Activated CD4-positive, alpha-beta T cell treated with anti-CD3 and anti-CD28 coated beads, Interleukin-2, amount 10 ng/mL, durations not matched to agents 7 days and 5 days (primary cell): ENCODE data around the gene NAA35. TPM values are rescaled to one million over a fixed set of nuclear protein-coding genes. Genes with fewer than 3 reads are reported as not detected.
A peak's percentile ranks its signal among the peaks of the same experiment; 100 is the strongest.

ENCODE experiments used
- CTCF ChIA-PET: fragments of 350-600 bp; sonication (Branson Sonifier 250); formaldehyde crosslinking; loops from one replicate; lab custom pipeline; 2021; ENCODE audit warnings: antibody characterized with exemption; lab: Charles Lee
- POLR2A ChIA-PET: fragments of 350-600 bp; sonication (Branson Sonifier 250); formaldehyde crosslinking; loops from one replicate; lab custom pipeline; 2021; ENCODE audit warnings: antibody characterized with exemption; lab: Charles Lee
- DNase-seq: peaks from one replicate; pipeline ENCODE4 v3.0.0-alpha.2; 2020
- H3K27ac Mint-ChIP-seq: one replicate; pipeline ENCODE4 v1.8.0; 2021; ENCODE audit warnings: mild to moderate bottlenecking, moderate library complexity, mixed read lengths
- H3K27me3 Mint-ChIP-seq: one replicate; pipeline ENCODE4 v1.8.0; 2021; ENCODE audit warnings: mixed read lengths
- H3K36me3 Mint-ChIP-seq: one replicate; pipeline ENCODE4 v1.8.0; 2021; ENCODE audit warnings: low read depth, mixed read lengths
- H3K4me1 Mint-ChIP-seq: one replicate; pipeline ENCODE4 v1.8.0; 2021; ENCODE audit warnings: mixed read lengths
- H3K4me3 Mint-ChIP-seq: one replicate; pipeline ENCODE4 v1.8.0; 2021; ENCODE audit warnings: mild to moderate bottlenecking, moderate library complexity, mixed read lengths
- H3K9me3 Mint-ChIP-seq: one replicate; pipeline ENCODE4 v1.8.0; 2021; ENCODE audit warnings: mixed read lengths
- total RNA-seq, 2 experiments: library from RNA; stranded (reverse); gene quantifications; one replicate each; pipeline ENCODE4 v1.2.3, GENCODE V29; 2021

Gene NAA35
- total RNA-seq, 2 experiments from 2014 or later: 20.9 to 22.4 TPM

DNA sequence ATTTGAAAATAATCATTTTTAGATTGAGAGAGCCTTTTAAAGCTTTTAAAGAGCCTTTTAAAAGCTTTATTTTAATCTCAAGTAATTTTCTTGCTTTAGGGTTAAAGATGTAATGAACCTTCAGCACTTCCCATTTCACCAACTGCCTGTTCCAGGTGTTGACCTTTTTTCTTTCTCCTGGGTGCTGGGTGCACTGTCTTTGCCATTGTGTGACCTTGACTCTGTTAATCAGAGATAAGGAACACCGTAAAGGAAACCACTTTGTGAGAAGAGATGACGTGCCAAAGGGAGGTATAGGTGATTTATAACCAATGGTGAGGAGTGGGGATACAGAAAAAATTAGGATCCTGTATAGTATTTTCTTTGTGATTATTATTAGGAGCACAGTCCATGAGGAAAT is 68.2 kb downstream of the NAA35 start:
- peaks cover 50% of the 10 kb centered on the region for H3K36me3 Mint-ChIP-seq
- peaks cover 5% of the 10 kb centered on the region for H3K9me3 Mint-ChIP-seq
- DNase-seq: no peak
- no peaks in the 10 kb centered on the region for H3K27me3 Mint-ChIP-seq
- H3K4me3 Mint-ChIP-seq: no peak overlapping the region
- H3K27ac Mint-ChIP-seq: no peak overlapping the region
- CTCF ChIA-PET: interaction anchor here (0.6 to 1.1 kb wide), 4 partner anchors 29 to 253 kb away, joined by 3 to 5 read pairs (median 3); no protein-coding TSS in a partner anchor
- no peaks in the 10 kb centered on the region for H3K4me1 Mint-ChIP-seq
- POLR2A ChIA-PET: no interaction called here

DNA sequence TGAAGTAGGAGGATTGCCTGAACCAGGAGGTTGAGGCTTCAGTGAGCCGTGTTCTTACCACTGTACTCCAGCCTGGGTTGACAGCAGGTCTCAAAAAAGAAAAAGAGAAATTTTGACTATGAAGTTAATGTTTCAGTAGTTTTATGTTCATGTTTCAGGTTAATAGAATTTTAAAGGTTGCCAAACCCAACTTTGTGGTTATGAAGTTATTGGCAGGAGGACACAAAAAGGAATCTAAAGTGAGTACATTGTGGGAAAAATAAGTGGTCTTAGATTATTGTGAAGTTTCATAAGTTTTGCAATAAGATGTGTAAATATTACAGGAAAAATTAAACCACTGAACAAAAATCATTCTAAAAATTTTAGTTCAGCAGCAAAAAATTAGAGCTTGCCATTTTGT is 79.8 kb downstream of the NAA35 start:
- CTCF ChIA-PET: no interaction called here
- Mint-ChIP-seq H3K27ac (no peak overlapping the region), H3K27me3 (no peaks in the 10 kb centered on the region), H3K4me1 (peaks cover 26% of the 10 kb centered on the region), H3K4me3 (no peak overlapping the region), H3K9me3 (no peaks in the 10 kb centered on the region), H3K36me3 (peaks cover 62% of the 10 kb centered on the region)
- POLR2A ChIA-PET: no interaction called here
- no peak for DNase-seq

DNA sequence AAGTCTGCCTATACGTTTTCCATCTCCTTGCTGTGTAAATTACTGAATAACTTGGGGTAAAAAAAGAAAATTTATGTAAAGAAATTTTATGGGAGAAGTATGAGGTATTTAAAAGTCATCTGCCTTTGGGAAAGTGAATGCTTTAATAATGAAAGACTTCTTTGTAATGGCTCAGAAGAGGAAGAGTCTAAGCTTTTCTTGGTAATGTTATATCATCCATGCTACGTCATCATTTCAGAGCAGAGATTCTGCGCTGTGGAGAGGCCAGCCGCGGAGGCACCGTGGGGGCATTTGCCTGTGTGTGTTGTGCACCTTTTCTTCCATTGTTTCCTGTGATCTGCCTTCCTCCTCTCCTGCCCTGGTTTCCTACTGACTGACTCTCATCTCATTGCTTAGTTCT is 80.2 kb downstream of the NAA35 start:
- ChIA-PET CTCF (no interaction called here), POLR2A (no interaction called here)
- DNase-seq: no peak
- peaks cover 26% of the 10 kb centered on the region for H3K4me1 Mint-ChIP-seq
- peak overlapping the region; percentile 41 for H3K27ac Mint-ChIP-seq
- H3K9me3 Mint-ChIP-seq: no peaks in the 10 kb centered on the region
- no peak overlapping the region for H3K4me3 Mint-ChIP-seq
- H3K27me3 Mint-ChIP-seq: no peaks in the 10 kb centered on the region
- peaks cover 66% of the 10 kb centered on the region for H3K36me3 Mint-ChIP-seq

DNA sequence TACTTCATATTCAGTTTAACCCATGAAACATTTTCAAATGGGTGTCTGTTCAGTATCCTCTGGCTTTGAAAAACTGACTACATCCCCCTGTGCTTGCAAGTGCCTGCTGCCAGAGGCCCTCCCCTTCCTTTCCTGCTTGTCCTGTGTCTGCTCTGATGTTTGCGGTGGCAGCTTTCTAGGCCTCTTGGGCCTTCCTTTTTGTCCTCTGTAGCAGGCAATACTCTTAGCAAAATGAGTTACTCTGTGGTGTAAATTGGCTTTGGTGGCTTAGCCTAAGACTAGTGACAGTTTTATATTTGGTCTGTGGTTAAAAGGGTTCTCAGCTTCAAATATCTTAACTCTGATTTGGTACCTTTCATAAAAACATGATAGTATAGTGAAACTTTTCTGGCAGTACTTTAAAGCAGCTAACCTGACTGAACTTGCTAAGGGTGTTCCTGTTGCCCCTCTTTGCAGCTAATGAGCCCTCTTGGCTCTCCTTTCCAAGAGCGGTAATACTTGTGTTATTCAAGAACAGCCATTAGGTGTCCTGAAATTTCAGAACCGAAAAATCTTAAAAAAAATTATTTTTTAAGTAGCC is 81.8 kb downstream of the NAA35 start:
- Mint-ChIP-seq H3K4me3 (no peak overlapping the region), H3K4me1 (peaks cover 26% of the 10 kb centered on the region), H3K9me3 (no peaks in the 10 kb centered on the region), H3K27me3 (no peaks in the 10 kb centered on the region), H3K27ac (peak overlapping the region; percentile 81), H3K36me3 (peaks cover 63% of the 10 kb centered on the region)
- ChIA-PET CTCF (no interaction called here), POLR2A (interaction anchor here (0.6 kb wide), 1 partner anchor 245 kb away, joined by 9 read pairs; no protein-coding TSS in a partner anchor)
- peak; percentile 64 for DNase-seq

DNA sequence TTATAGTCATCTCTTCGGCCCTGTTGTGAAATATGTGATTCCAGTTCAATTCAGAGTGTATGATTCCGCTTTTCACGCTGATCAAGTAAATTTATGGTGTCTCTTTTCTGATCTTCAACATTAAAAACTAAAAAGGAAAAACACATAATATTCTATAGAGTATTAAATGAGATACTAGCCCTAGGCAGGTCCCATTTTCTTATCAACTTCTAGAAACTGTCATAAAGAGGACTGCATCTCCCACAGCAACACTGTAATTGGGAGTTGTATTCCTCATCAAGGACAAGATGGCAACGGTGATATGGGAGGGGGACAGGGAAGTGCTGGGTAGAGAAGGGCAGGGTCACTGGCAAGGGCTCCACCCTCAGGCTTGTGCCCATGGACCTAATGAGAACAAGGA is 86.8 kb downstream of the NAA35 start:
- Mint-ChIP-seq H3K9me3 (no peaks in the 10 kb centered on the region), H3K36me3 (peaks cover 44% of the 10 kb centered on the region), H3K4me1 (peaks cover 8% of the 10 kb centered on the region), H3K4me3 (no peak overlapping the region), H3K27me3 (no peaks in the 10 kb centered on the region), H3K27ac (no peak overlapping the region)
- ChIA-PET POLR2A (no interaction called here), CTCF (no interaction called here)
- DNase-seq: no peak

DNA sequence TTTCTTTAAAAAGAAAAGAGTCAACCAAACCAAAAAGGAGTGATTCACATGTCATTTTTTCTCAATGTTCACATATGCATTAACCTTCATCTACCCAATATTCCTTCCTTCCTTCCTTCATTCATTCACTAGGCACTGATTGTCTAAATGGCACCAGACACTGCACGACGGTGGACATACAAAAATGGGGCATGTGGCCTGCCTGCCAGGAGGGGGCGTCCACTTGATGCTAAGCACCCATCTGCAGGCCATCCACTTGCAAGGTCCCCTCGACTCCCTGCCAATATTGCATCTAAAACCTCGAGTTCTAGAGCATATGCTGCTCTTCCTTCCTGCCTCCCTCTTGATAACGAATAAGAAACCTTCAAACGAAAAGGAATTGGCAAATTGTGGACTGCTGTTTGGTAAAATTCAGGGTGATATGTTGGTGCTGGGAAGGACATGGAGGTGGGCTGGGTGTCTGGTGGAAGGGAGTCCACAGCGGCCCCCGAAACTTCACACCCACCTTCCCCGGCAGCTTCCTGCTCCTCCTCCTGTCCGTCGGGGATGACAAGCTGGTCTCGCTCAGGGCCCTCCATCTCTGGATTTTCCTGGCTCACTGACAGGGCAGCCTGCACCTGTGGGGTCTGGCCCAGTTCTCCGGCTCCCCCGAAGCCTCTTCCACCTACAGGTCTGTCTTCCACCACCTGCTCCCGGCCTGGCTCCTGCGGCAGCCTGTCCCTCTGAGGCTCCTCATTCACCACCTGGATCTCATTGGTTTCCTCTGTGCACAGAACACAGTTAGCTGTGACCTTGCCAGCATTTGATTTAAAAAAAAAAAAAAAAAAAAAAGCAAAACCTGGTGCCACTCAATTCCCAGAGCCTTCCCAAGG is 94.2 kb downstream of the NAA35 start:
- no peaks in the 10 kb centered on the region for H3K9me3 Mint-ChIP-seq
- POLR2A ChIA-PET: no interaction called here
- no peaks in the 10 kb centered on the region for H3K27me3 Mint-ChIP-seq
- H3K36me3 Mint-ChIP-seq: no peaks in the 10 kb centered on the region
- CTCF ChIA-PET: no interaction called here
- H3K4me1 Mint-ChIP-seq: no peaks in the 10 kb centered on the region
- H3K4me3 Mint-ChIP-seq: no peak overlapping the region
- DNase-seq: no peak
- no peak overlapping the region for H3K27ac Mint-ChIP-seq

DNA sequence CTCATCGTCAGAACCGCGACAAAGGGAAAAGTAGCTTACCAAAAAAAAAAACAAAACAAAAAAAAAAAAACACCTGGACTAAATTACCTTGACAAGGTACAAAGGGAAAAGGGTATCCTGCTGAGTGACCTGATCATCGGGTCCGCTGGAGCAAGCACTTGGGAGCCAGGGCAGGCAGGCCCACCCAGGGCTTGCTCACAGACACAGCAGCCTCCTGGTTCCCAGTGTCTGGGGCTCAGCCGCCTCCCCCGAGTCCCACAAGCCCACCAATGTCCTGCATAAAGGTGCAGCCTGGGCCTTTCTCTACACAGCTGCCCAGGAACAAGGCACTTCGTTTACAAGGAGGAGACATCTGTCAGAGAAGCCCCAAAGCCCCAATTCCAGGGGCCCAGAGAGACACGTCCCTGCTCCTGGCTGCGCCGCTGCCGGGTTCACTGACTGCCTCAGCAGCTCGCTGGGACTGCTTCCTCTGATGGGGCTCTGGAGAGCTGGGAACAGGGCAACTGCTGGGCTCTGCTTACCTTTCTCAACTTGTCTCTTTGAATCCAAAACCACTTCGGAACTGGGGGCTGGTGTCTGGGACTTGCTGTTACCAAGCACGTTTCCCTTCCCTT is 95.0 kb downstream of the NAA35 start:
- H3K4me3 Mint-ChIP-seq: no peak overlapping the region
- H3K9me3 Mint-ChIP-seq: no peaks in the 10 kb centered on the region
- H3K27me3 Mint-ChIP-seq: no peaks in the 10 kb centered on the region
- no peaks in the 10 kb centered on the region for H3K4me1 Mint-ChIP-seq
- DNase-seq: no peak
- no peak overlapping the region for H3K27ac Mint-ChIP-seq
- ChIA-PET CTCF (no interaction called here), POLR2A (no interaction called here)
- H3K36me3 Mint-ChIP-seq: no peaks in the 10 kb centered on the region

DNA sequence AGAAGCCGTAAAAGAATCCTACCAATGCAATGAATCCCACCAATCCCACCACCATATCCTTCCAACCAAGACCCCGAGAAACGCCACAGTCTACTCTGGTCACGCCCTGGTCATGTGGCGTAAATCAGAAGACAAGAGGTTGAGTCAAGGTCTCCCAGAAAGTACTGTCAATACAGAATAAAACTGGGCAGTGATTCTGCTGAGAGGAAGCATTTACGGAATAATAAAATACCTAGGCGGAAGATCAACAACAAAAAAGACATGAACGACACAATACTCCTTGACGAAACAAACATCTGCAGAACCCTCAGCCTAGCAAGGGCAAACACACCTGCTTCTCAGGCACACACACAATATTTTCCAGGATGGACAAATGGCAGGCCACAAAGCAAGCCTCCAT is 95.6 kb downstream of the NAA35 start:
- Mint-ChIP-seq H3K9me3 (no peaks in the 10 kb centered on the region), H3K27ac (no peak overlapping the region), H3K27me3 (no peaks in the 10 kb centered on the region), H3K36me3 (no peaks in the 10 kb centered on the region), H3K4me1 (no peaks in the 10 kb centered on the region), H3K4me3 (no peak overlapping the region)
- POLR2A ChIA-PET: no interaction called here
- DNase-seq: no peak
- CTCF ChIA-PET: no interaction called here

DNA sequence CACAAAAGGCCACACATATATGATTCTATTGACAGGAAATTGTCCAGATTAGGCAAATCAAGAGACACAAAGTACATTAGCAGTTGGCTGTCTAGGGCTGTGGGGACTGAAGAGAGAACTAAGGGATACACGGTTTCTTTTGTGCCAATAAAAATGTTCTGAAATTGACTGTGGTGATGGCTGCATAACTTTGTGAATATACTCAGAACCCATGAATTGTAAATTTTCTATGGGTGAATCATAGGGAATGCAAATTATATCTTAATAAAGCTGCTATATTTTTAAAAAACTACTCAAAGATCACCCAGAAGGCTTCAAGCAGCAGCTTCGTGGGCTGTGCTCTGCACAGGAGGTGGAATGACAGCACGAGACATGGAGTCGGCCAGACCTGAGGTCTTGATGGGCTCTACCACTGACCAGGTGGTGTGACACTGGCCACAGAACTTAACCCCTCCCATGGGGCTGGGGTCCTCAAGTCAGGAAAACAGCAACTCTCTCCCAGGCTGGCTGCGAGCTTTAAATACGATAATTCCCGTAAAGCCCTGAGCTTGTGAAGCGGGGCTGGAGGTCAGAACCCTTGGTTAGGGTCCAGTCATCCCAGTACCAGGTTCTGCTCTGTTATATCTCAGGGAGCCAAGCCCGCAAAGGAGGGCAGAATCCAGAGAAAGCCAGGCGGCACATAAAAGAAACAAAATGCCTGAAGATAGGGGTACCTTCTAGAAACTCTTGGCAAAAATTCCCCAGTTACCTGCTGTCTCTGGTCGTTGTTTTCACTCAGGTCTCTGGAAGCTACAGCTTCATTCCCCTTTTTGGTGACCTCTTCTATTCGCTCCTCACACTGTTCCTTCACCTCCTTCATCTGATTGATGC is 99.3 kb downstream of the NAA35 start:
- POLR2A ChIA-PET: no interaction called here
- CTCF ChIA-PET: interaction anchor here (0.7 kb wide), 1 partner anchor 240 kb away, joined by 3 read pairs; no protein-coding TSS in a partner anchor
- no peaks in the 10 kb centered on the region for H3K4me1 Mint-ChIP-seq
- no peak overlapping the region for H3K27ac Mint-ChIP-seq
- H3K27me3 Mint-ChIP-seq: no peaks in the 10 kb centered on the region
- no peak overlapping the region for H3K4me3 Mint-ChIP-seq
- no peaks in the 10 kb centered on the region for H3K36me3 Mint-ChIP-seq
- no peak for DNase-seq
- H3K9me3 Mint-ChIP-seq: no peaks in the 10 kb centered on the region

DNA sequence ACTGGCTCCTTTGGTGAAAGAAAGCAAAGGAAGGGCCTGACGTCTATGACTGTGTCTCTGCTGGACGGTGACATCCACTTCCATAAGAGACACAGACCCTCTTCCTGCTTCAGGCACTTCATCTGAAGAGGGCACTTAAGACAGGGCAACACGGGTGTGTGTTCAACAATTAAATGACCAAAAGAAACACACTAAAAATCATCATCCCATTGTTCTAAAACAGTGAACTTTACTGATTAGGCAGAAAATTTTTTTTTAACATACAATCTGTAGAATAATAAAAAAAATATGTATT is 99.9 kb downstream of the NAA35 start:
- H3K27me3 Mint-ChIP-seq: no peaks in the 10 kb centered on the region
- H3K36me3 Mint-ChIP-seq: no peaks in the 10 kb centered on the region
- no peak for DNase-seq
- H3K4me1 Mint-ChIP-seq: no peaks in the 10 kb centered on the region
- H3K9me3 Mint-ChIP-seq: no peaks in the 10 kb centered on the region
- H3K4me3 Mint-ChIP-seq: no peak overlapping the region
- CTCF ChIA-PET: no interaction called here
- H3K27ac Mint-ChIP-seq: no peak overlapping the region
- POLR2A ChIA-PET: no interaction called here

DNA sequence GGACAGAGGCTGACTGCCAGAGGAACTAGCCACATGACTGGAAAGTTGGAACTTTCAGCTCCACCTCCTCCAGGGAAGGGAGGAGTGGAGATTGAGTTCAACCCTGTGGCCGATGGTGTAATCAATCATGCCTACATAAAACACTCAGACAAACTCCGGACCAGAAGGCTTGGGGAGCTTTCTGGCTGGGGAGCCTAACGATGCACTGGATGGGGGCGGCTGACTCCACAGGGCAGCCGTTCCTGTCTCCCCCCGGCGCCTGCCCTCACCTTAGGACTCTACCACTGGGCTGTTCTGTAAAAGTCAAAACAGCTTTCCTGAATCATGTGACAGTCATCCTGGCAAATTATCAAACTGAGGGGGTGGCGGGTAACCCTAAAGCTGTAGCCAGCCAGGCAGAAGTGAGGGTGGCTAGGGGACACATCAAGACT is 100.4 kb downstream of the NAA35 start:
- CTCF ChIA-PET: no interaction called here
- POLR2A ChIA-PET: no interaction called here
- no peak overlapping the region for H3K27ac Mint-ChIP-seq
- DNase-seq: no peak
- H3K4me3 Mint-ChIP-seq: no peak overlapping the region
- no peaks in the 10 kb centered on the region for H3K36me3 Mint-ChIP-seq
- H3K27me3 Mint-ChIP-seq: no peaks in the 10 kb centered on the region
- no peaks in the 10 kb centered on the region for H3K4me1 Mint-ChIP-seq
- H3K9me3 Mint-ChIP-seq: no peaks in the 10 kb centered on the region

DNA sequence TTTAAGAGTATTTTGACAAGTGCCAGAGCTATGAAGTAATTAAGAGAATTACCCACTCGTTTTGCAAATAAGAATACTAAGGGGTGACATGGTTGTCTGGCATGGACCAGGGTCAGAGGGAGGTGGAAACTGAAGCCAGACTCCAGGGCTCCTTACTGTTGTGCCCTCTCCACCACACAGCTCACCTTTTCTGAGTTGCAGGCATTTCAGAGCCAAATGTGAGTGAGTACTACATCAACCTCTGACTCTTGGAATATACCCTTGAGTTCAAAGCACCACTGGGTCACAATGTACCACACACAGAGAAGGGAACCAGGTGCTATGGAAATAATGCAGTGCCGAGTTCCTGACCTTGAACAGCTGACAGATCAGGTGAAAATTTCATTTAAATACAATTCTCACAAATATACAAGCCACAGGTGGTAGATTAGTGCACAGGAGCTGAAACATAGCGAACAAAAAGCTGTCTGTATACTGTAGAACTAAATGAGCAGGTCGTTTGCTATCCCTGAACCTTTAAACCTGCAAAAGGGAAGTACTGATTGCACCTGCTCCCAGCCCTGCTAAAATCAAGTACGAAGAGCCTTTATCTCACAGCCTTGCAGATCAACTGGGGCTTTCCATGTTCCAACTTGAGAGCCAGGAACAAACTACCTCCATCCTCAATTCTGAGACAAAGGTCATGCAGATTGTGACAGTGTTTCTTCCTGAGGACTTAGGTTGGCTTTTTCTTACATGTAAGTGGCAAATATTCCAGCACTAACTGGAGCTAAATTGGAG is 101.4 kb downstream of the NAA35 start:
- ChIA-PET POLR2A (no interaction called here), CTCF (no interaction called here)
- Mint-ChIP-seq H3K9me3 (no peaks in the 10 kb centered on the region), H3K4me3 (no peak overlapping the region), H3K27me3 (no peaks in the 10 kb centered on the region), H3K4me1 (no peaks in the 10 kb centered on the region), H3K27ac (no peak overlapping the region), H3K36me3 (no peaks in the 10 kb centered on the region)
- DNase-seq: no peak
